IMR-90 (cell line): ENCODE measurements around the gene SLC35F1. TPM values are rescaled to one million over a fixed set of nuclear protein-coding genes. Genes with fewer than 3 reads are reported as not detected.

Experiments used
- ATAC-seq: fragments of 200-7000 bp; cut with Tn5 transposase; 2 replicates; pipeline ENCODE4 v1.9.1; 2020; ENCODE audit warnings: low read depth, mild to moderate bottlenecking, moderate library complexity
- BruUV-seq: library from RNA; stranded (reverse); fragments of 400-500 nt; replicated peaks from 2 replicates; lab custom pipeline; 2021; lab: Mats Ljungman, UMichigan
- CTCF ChIA-PET: fragments of 300-600 bp; formaldehyde crosslinking; extraction: SDS; loops from one replicate; lab custom pipeline; 2021; ENCODE audit warnings: antibody characterized with exemption; lab: Yijun Ruan, JAX
- POLR2A ChIA-PET: fragments of 300-600 bp; sonication (Branson Sonifier 250); formaldehyde crosslinking; loops from one replicate; lab custom pipeline; 2022; ENCODE audit warnings: antibody characterized with exemption; ENCODE audit not compliant: unreplicated experiment; lab: Charles Lee
- DNase-seq: peaks from one replicate; pipeline ENCODE4 v3.0.0; 2013
- H2AFZ ChIP-seq: replicated peaks from 2 replicates; pipeline ENCODE3; 2013; ENCODE audit warnings: low read length, mild to moderate bottlenecking; ENCODE audit not compliant: poor library complexity
- H2AK5ac ChIP-seq: 2 replicates; pipeline ENCODE4 v1.6.1; 2013; ENCODE audit warnings: low read depth, low read length, inconsistent platforms
- H2AK9ac ChIP-seq: replicated peaks from 2 replicates; pipeline ENCODE3; 2013; ENCODE audit warnings: mild to moderate bottlenecking, low read depth, low read length, moderate library complexity; ENCODE audit not compliant: poor library complexity
- H2BK120ac ChIP-seq: 2 replicates; pipeline ENCODE4 v1.6.1; 2013; ENCODE audit warnings: low read depth, low read length, inconsistent platforms
- H2BK15ac ChIP-seq: 3 replicates; pipeline ENCODE4 v1.6.1; 2013; ENCODE audit warnings: low read depth, low read length, inconsistent platforms
- H2BK20ac ChIP-seq: 2 replicates; pipeline ENCODE4 v1.6.1; 2013; ENCODE audit warnings: low read depth, mild to moderate bottlenecking, inconsistent platforms, low read length, moderate library complexity
- H2BK5ac ChIP-seq: 2 replicates; pipeline ENCODE4 v1.6.1; 2013; ENCODE audit warnings: mild to moderate bottlenecking, low read depth, low read length, inconsistent platforms; ENCODE audit not compliant: poor library complexity, severe bottlenecking
- H3K14ac ChIP-seq: replicated peaks from 2 replicates; pipeline ENCODE4 v1.6.1; 2013; ENCODE audit warnings: low read depth, low read length, inconsistent platforms
- H3K18ac ChIP-seq: 2 replicates; pipeline ENCODE4 v1.6.1; 2013; ENCODE audit warnings: low read depth, low read length, control low read depth
- H3K23ac ChIP-seq: 2 replicates; pipeline ENCODE4 v1.6.1; 2013; ENCODE audit warnings: low read depth, low read length, inconsistent platforms
- H3K27ac ChIP-seq: 2 replicates; pipeline ENCODE4 v1.5.1; 2013; ENCODE audit warnings: mild to moderate bottlenecking, control low read depth, low read length; ENCODE audit not compliant: insufficient read depth
- H3K27me3 ChIP-seq: 2 replicates; pipeline ENCODE4 v1.6.1; 2013; ENCODE audit warnings: low read length; ENCODE audit not compliant: control insufficient read depth, insufficient read depth
- H3K36me3 ChIP-seq: 2 replicates; pipeline ENCODE4 v1.6.1; 2013; ENCODE audit warnings: low read length, mixed read lengths; ENCODE audit not compliant: control insufficient read depth, insufficient read depth
- H3K4ac ChIP-seq: 2 replicates; pipeline ENCODE4 v1.6.1; 2013; ENCODE audit warnings: low read depth, low read length, inconsistent platforms
- H3K4me1 ChIP-seq: 2 replicates; pipeline ENCODE4 v1.6.1; 2013; ENCODE audit warnings: low read length, mixed read lengths; ENCODE audit not compliant: control insufficient read depth, insufficient read depth
- H3K4me2 ChIP-seq: 2 replicates; pipeline ENCODE4 v1.6.1; 2013; ENCODE audit warnings: low read depth, mild to moderate bottlenecking, control low read depth, low read length, moderate library complexity
- H3K4me3 ChIP-seq: 2 replicates; pipeline ENCODE4 v1.5.1; 2013; ENCODE audit warnings: low read depth, mild to moderate bottlenecking, control low read depth, low read length, moderate library complexity; ENCODE audit not compliant: insufficient read depth
- H3K56ac ChIP-seq: 2 replicates; pipeline ENCODE4 v1.6.1; 2013; ENCODE audit warnings: low read length, inconsistent platforms; ENCODE audit not compliant: insufficient read depth; ENCODE audit errors: extremely low read depth
- H3K79me1 ChIP-seq, 2 experiments: 2 replicates each; pipeline ENCODE4 v1.6.1; 2013; ENCODE audit warnings: low read length in 2 of 2, inconsistent platforms in 1 of 2, low read depth in 1 of 2
- H3K9ac ChIP-seq: 2 replicates; pipeline ENCODE4 v1.6.1; 2013; ENCODE audit warnings: low read depth, low read length, control low read depth
- H3K9me1 ChIP-seq: 2 replicates; pipeline ENCODE4 v1.6.1; 2013; ENCODE audit warnings: low read length, inconsistent platforms; ENCODE audit not compliant: insufficient read depth
- H3K9me3 ChIP-seq: 2 replicates; pipeline ENCODE4 v1.6.1; 2013; ENCODE audit warnings: low read length; ENCODE audit not compliant: control insufficient read depth, insufficient read depth
- H4K20me1 ChIP-seq: 2 replicates; pipeline ENCODE4 v1.6.1; 2013; ENCODE audit warnings: low read length, inconsistent platforms; ENCODE audit not compliant: insufficient read depth
- H4K5ac ChIP-seq: 2 replicates; pipeline ENCODE4 v1.6.1; 2013; ENCODE audit warnings: mild to moderate bottlenecking, low read depth, low read length, control low read depth
- H4K8ac ChIP-seq, 2 experiments: 2 replicates each; pipeline ENCODE4 v1.6.1; 2013; ENCODE audit warnings: low read depth in 2 of 2, low read length in 2 of 2, control low read depth in 1 of 2, inconsistent platforms in 1 of 2
- H4K91ac ChIP-seq: 2 replicates; pipeline ENCODE4 v1.6.1; 2013; ENCODE audit warnings: low read depth, low read length, inconsistent platforms; ENCODE audit not compliant: insufficient read depth
- BHLHE40 ChIP-seq: fragments of 150-350 bp; IDR thresholded peaks from 2 replicates; pipeline ENCODE4 v1.6.1; 2016; ENCODE audit warnings: mild to moderate bottlenecking, low read depth, low read length
- CEBPB ChIP-seq: IDR thresholded peaks from 2 replicates; pipeline ENCODE4 v1.6.1; 2012; ENCODE audit warnings: low read depth, low read length, improper control_type of control experiment
- CHD1 ChIP-seq: IDR thresholded peaks from 2 replicates; pipeline ENCODE4 v1.6.1; 2012; ENCODE audit warnings: low read depth, low read length, improper control_type of control experiment
- CTCF ChIP-seq: conservative IDR thresholded peaks from 2 replicates; pipeline ENCODE4 v1.5.1; 2012; ENCODE audit warnings: mild to moderate bottlenecking, low read depth, low read length, improper control_type of control experiment
- ELK1 ChIP-seq: fragments of 150-350 bp; IDR thresholded peaks from 2 replicates; pipeline ENCODE4 v1.6.1; 2016; ENCODE audit warnings: low read depth, mild to moderate bottlenecking, low read length, moderate library complexity, borderline replicate concordance
- FOS ChIP-seq: fragments of 150-350 bp; IDR thresholded peaks from 2 replicates; pipeline ENCODE4 v1.6.1; 2016; ENCODE audit warnings: low read depth, low read length
- MAFK ChIP-seq: IDR thresholded peaks from 2 replicates; pipeline ENCODE4 v1.6.1; 2012; ENCODE audit warnings: low read depth, low read length, improper control_type of control experiment
- MXI1 ChIP-seq: IDR thresholded peaks from 2 replicates; pipeline ENCODE4 v1.6.1; 2012; ENCODE audit warnings: low read depth, mild to moderate bottlenecking, low read length, moderate library complexity, borderline replicate concordance
- NFE2L2 ChIP-seq: fragments of 150-350 bp; IDR thresholded peaks from 2 replicates; pipeline ENCODE4 v1.6.1; 2016; ENCODE audit warnings: low read depth, mild to moderate bottlenecking, low read length
- POLR2A ChIP-seq: IDR thresholded peaks from 2 replicates; pipeline ENCODE4 v1.6.1; 2012; ENCODE audit warnings: mild to moderate bottlenecking, low read depth, low read length
- RAD21 ChIP-seq: IDR thresholded peaks from 2 replicates; pipeline ENCODE4 v1.6.1; 2012; ENCODE audit warnings: low read length, improper control_type of control experiment
- RCOR1 ChIP-seq: IDR thresholded peaks from 2 replicates; pipeline ENCODE4 v1.6.1; 2012; ENCODE audit warnings: mild to moderate bottlenecking, low read length, improper control_type of control experiment; ENCODE audit not compliant: insufficient replicate concordance
- RFX5 ChIP-seq: IDR thresholded peaks from 2 replicates; pipeline ENCODE4 v1.8.0; 2012; ENCODE audit warnings: low read depth, mild to moderate bottlenecking, low read length, moderate library complexity
- SMC3 ChIP-seq: fragments of 150-350 bp; IDR thresholded peaks from 2 replicates; pipeline ENCODE4 v1.6.1; 2016; ENCODE audit warnings: low read depth, mild to moderate bottlenecking, antibody characterized with exemption, low read length, moderate library complexity
- USF2 ChIP-seq: fragments of 150-350 bp; IDR thresholded peaks from 2 replicates; pipeline ENCODE4 v1.6.1; 2017; ENCODE audit warnings: mild to moderate bottlenecking, antibody characterized with exemption, low read length, low read depth
- WGBS, 2 experiments: methylation state at CpG; one replicate each; pipeline versions ENCODE4 v1.1.5 to v1.1.7; 2013; ENCODE audit warnings: missing lambda C conversion rate in 2 of 2; ENCODE audit not compliant: insufficient read length in 1 of 2; ENCODE audit errors: extremely low coverage in 2 of 2; 5-methylcytosine and 5-hydroxymethylcytosine counted together
- dilution Hi-C: fragments of 300-500 bp; cut with HindIII; formaldehyde crosslinking; loops from one replicate; pipeline ENCODE4 v1.14.3; 2018; ENCODE audit warnings: low sequenced_read_pairs; ENCODE audit not compliant: unreplicated experiment
- in situ Hi-C: fragments of 300-500 bp; cut with MboI; formaldehyde crosslinking; loops from 3 replicates; pipeline ENCODE4 v1.14.3; 2019; ENCODE audit warnings: low sequenced_read_pairs, inconsistent platforms, mixed read lengths
- intact Hi-C: fragments of 100-400 bp; cut with micrococcal nuclease; formaldehyde crosslinking; loops from 2 replicates; pipeline ENCODE4 v1.10.0; 2022
- polyA plus RNA-seq, 3 experiments: library from polyadenylated mRNA; depleted of rRNA; stranded (reverse); fragments of >200 nt; gene quantifications; 2 replicates each; pipeline ENCODE4 v1.2.3, GENCODE V29; 2012; ENCODE audit warnings: low replicate concordance in 1 of 3
- total RNA-seq: library from RNA; depleted of rRNA; stranded (reverse); fragments of >200 nt; gene quantifications from 2 replicates; pipeline ENCODE4 v1.2.3, GENCODE V29; 2012

SLC35F1 gene
- total and polyA plus RNA-seq, 2 of the 4 experiments (the other 2 are of a cell fraction): not detected

GRCh38 chr6:117932001-117932400 is 24.9 kb downstream of the SLC35F1 start:
- no peak overlapping the region for H3K23ac ChIP-seq
- no peak overlapping the region for H4K91ac ChIP-seq
- DNase-seq (no peak), ATAC-seq (no peak)
- no peaks in the 10 kb centered on the region for H3K27me3 ChIP-seq
- no peak overlapping the region for H3K4ac ChIP-seq
- no peak overlapping the region for H3K14ac ChIP-seq
- H3K4me1 ChIP-seq: no peaks in the 10 kb centered on the region
- no peak overlapping the region for H2BK5ac ChIP-seq
- ChIA-PET CTCF (no interaction called here), POLR2A (no interaction called here)
- no peak overlapping the region for H2AK5ac ChIP-seq
- intact Hi-C loops (no loop called here), dilution Hi-C loops (no loop called here), in situ Hi-C loops (no loop called here)
- no peak overlapping the region for H3K9ac ChIP-seq
- no peak overlapping the region for H2AFZ ChIP-seq
- no peak overlapping the region for H2BK15ac ChIP-seq
- no peak overlapping the region for H3K18ac ChIP-seq
- no peak overlapping the region for H2AK9ac ChIP-seq
- H4K8ac ChIP-seq: no peak overlapping the region
- H3K56ac ChIP-seq: no peak overlapping the region
- no peak overlapping the region for H4K5ac ChIP-seq
- no peaks in the 10 kb centered on the region for H3K9me3 ChIP-seq
- H3K79me1 ChIP-seq: no peaks in the 10 kb centered on the region
- H3K4me2 ChIP-seq: no peak overlapping the region
- no peak overlapping the region for H3K27ac ChIP-seq
- no peaks in the 10 kb centered on the region for H3K36me3 ChIP-seq
- no peak overlapping the region for H3K4me3 ChIP-seq
- no CpG with 5 or more reads among the region's 3 CpGs for WGBS, 2 experiments
- no TSS peak for BruUV-seq
- H3K9me1 ChIP-seq: no peaks in the 10 kb centered on the region
- H4K20me1 ChIP-seq: no peaks in the 10 kb centered on the region
- no peak for TF ChIP-seq CHD1
- TF ChIP-seq BHLHE40: no peak
- TF ChIP-seq SMC3: no peak
- TF ChIP-seq MXI1: no peak
- TF ChIP-seq RFX5: no peak
- no peak for TF ChIP-seq ELK1
- no peak for TF ChIP-seq USF2
- TF ChIP-seq FOS: no peak
- no peak for TF ChIP-seq RAD21
- TF ChIP-seq NFE2L2: no peak
- TF ChIP-seq MAFK: no peak
- no peak for TF ChIP-seq POLR2A
- TF ChIP-seq CTCF: no peak
- no peak for TF ChIP-seq CEBPB
- no peak for TF ChIP-seq RCOR1
- H2BK120ac ChIP-seq: no peak overlapping the region
- no peak overlapping the region for H2BK20ac ChIP-seq
